NCI-H2029 (cell line): Measurements from ENCODE around the gene HADHA.
"Not testable (repeated sequence)": the region's sequence is repeated elsewhere in the genome, so short reads cannot be mapped to it uniquely, and the experiment has no call there.

ENCODE experiments used
- DNase-seq: peaks from one replicate; lab custom pipeline; 2025; lab: John Stamatoyannopoulos, UW

The HADHA gene

DNA sequence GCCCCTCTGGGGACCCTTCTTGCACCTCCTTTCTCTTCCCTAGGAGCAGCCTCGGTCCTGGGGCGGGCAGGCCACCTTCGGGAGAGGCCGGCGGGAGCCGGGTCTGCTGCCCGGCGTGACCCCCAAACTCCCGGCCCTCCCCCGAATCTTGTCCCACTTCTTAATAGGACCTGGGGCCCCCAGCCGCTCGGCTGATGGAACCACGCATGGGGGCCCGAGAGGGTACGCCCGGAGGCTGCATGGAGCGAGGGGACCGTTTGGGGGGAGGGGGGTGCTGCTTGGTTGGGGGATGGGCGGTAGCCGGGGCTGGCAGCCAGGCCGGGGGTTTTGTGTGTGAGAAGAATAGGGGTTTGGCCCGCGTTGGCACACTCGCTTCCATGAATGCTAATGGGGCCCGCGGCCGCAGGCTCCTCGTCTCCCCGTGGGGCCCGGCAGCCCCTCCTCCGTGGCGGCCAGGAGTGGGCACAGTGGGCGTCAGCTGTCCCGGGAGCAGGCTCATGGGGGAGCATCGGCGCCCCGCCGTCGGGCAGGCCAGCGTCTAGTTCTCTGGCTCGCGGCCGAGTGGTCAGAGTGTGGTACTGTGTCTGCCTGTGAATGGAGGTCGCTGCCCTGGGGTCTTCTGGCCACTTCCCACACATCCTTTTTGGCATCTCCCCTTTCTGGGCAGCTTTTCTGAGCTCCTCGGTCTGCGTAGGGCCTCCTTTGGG is 70.5 kb downstream of the HADHA start:
- DNase-seq, result no peak

DNA sequence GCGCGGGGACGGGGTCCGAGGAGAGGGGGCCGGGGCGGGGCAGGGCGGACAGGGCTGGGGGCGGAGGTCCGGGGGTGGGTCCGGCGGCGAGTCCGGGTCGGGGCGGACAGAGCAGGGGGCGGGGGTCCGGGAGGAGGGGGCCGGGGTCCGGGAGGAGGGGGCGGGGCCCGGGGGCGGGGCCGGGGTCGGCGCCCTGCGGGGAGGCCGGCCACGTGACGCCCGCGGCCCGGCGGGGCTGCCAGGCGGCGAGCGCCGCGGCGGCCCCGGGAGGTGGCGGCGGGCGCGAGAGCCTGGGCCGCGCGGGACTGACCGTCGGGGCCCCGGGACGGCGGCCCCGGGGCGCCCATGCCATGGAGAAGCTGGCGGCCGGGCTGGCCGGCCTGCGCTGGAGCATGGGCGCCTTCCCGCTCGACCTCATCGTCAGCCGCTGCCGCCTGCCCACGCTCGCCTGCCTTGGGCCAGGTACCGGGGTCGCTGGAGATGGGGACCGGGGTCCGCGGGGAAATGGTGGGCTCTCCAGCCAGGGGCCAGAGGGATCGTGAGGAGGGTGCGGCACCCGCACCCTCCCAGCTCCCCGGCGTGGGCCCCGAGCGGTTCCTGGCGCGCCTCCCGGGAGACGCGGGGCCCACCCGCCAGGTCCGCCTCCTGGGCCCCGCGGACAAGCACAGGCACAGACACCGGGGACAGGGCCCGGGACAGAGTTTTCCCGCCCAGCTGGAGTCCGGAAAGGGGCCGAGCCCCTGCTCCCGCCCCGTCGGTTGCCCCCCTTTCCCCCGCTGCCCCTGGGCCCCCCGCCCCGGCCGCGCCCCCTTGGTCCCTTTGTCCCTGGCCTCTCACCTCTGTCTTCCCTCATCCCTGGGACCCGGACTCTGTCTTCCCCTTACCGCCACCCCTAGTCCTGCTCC is 71.3 kb downstream of the HADHA start, which contains the start of gene GAREM2:
Gene GAREM2 (plus strand): TSS at position 218 of the 905 bp plus-strand sequence. CDS start 133 bp downstream, at position 351.
- no peak for DNase-seq

DNA sequence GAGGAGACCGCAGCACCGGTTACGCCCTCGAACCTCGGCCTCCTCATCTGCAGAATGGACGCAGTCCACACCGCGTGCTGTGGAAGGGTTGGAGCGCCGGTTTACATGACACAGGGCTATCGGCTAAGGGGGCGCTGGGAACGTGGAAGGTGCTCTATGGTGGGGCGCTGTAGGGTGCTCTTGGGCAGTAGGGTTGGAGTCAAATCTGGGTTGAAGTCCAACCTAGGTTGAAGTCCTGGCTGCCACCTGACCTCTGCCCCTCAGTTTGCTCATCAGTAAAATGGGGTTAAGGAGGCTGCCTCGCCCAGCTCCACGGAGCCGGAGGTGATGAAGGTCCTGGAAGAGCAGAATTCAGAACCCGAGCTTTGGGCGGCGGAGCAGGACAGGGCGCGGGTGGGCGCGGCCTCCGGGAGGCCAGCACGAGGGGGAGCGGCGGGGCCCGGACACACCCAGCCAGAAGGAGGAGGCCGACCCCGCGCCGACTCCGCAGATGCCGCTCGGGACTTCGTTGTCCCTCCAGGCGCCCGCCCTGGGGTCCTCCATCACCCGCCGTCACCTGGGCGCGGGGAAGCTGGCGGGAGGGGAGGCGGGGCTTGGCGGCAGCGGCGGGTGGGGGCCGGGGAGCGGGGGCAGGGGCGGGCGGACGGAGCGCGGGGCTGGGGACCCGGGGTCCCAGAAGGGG is 72.1 kb downstream of the HADHA start:
- no peak for DNase-seq

DNA sequence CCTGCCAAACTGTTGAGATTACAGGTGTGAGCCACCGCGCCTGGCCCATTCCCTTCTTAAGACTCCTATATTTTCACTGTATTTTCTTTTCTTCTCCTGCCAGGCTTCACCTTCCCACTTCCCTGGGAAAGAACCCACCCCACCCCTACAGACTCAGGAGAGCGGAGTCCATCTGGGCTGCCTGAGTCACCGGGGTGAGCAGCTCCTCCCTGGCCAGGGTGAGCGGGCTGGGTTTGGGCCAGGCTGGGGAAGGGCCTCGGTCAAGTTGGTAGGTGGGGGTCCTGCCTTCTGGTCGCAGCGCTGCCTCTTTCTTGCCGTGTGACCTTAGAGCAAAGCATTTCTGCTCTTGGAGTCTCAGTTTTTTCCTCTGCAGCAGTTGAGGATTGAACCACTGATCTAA is 73.6 kb downstream of the HADHA start:
- DNase-seq, result no peak

DNA sequence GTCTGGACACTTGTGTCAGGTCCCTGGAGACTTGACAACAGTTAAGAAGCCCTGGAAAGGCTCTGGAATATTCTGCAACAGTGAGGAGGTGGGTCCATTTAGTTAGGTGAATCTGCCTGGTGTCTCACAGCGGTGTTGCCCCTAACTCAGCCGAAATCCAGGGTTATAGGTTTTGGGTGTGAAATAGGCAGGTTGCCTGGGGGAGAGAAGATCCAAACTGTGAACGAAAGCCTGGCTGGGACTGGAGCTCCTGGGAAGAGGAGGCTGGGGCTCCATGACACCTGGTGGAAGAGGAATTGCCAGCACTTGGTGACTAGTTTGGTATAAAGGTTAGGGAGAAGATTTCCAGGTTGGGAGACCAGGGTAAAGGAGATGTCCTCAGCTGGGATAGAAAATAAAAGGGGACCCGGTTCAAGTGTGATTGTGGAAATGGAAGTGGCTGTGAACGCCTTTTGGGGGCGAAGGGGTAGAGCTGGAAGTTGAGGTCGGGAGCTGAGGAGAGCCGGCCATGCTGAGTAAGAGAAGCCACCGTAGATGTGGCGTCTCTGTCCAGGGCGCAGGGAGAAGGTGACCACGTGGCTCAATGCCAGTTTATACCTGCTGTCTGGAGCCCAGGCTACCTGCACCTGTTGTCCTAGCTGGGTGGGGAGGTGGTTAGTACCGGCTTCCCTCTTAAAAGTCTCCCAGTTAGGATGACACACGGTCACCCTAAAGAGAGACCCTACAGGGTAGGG is 74.6 kb downstream of the HADHA start:
- DNase-seq, result no peak

DNA sequence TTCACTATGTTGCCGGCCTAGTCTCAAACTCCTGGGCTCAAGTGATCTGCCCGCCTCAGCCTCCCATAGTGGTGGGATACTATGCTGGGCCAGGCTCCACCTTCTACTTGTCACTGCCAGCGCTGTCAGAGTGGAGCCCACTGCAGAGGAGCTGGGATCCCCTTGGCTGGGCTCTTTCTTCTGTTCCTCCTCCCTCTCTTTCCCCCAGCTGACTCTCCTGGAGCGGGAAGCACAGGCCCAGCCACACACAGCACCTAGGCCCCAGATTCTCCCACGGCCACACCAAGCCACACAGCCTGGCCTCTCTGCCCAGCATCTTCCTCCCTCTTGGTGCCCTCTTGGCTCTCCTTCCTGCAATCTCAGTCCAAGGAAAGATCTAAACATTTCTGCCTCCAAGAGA is 75.2 kb downstream of the HADHA start:
- DNase-seq, result no peak

DNA sequence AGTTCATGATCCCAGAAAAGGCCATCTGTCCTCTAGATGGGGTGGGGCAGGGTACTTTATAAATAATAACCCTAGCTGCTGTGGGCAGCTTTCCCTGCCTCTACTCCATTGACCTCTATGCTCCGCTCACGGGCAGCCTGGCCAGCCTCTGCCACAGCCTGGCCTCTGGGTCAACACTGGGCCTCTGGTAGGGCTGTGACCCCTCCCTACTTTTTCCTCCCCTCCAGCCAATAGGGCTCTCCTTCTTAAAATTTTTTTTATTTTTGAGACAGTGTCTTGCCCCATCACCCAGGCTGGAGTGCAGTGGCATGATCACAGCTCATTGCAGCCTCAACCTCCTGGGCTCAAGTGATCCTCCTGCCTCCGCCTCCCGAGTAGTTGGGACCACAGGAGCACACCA is 75.6 kb downstream of the HADHA start:
- no peak for DNase-seq

DNA sequence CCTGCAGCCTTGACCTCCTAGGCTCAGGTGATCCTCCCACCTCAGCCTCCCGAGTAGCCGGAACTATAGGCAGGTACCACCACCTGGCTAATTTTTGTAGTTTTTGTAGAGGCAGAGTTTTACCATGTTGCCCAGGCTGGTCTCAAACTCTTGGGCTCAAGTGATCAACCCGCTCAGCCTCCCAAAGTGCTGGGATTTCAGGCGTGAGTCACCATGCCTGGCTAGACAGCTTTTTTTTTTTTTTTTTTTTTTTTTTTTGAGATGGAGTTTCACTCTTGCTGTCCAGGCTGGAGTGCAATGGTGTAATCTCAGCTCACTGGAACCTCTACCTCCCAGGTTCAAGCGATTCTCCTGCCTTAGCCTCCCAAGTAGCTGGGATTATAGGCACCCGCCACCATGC is 77.9 kb downstream of the HADHA start:
- not testable (repeated sequence) for DNase-seq

DNA sequence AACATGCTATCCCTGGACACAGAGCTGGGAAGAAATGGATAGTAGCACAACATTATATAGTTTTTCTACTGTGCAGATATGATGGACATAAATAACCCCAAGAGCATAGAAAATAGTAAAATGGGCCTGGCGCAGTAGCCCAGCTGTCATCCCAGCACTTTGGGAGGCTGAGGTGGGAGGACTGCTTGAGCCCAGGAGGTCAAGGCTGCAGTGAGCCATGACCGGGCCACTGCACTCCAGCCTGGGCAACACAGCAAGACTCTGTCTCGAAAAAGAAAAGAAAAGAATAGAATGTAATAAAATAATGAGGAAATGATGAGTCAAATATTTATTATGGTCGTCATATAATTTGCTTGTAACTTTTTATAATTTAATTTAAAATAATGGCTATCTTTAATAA is 79.0 kb downstream of the HADHA start:
- no peak for DNase-seq

DNA sequence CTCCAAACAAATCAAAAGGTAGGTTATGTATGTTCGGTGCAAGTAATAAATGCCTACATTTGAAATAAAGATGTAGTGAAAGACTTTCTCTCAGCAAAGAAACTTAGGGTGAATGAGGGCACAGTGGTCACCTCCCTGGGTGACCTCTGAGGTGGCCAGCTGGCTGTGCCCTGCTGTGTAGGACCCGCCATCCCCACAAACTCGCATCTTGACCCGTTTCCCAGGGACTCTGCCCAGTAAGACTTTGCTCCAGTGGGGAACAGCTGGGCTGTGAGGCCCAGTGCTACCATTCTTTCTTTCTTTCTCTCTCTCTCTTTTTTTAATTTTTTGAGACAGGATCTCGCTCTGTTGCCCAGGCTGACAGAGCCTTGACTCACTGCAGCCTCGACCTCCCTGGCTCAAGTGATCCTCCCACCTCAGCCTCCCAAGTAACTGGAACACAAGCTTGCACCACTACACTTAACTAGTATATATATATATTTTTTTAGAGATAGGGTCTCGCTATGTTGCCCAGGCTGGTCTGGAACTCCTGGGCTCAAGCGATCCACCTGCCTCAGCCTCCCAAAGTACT is 79.7 kb downstream of the HADHA start:
- DNase-seq, result no peak

DNA sequence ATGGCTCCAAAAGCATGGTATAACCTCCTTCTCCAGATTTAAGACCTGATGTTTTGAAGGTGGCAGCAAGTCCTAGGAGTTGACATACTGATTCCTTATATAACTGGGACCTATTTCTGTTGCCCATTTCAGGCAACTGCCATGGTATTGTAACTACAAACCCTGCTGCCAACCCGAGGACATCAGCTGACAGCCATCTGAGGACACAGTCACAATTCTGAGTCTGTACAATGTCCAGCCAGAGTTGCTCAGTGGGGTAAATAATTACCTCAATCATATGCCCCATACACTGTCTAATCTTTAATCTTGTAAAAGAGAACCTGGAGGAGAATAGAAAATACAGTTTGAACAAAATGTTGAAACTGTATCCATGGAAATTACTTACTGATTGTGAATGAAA is 80.2 kb downstream of the HADHA start:
- no peak for DNase-seq

DNA sequence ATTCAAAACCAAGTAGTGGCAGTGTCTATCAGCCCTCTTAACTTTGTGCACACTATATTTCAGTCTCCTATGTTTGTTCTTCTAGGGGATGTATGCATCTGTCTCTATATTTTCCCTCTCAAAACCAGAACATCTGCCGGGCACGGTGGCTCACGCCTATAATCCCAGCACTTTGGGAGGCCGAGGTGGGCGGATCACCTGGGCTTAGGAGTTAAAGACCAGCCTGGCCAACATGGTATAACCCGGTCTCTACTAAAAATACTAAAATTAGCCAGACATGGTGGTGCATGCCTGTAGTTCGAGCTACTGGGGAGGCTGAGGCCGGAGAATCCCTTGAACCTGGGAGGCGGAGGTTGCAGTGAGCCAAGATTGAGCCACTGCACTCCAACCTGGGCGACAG is 81.5 kb downstream of the HADHA start:
- DNase-seq, result no peak

DNA sequence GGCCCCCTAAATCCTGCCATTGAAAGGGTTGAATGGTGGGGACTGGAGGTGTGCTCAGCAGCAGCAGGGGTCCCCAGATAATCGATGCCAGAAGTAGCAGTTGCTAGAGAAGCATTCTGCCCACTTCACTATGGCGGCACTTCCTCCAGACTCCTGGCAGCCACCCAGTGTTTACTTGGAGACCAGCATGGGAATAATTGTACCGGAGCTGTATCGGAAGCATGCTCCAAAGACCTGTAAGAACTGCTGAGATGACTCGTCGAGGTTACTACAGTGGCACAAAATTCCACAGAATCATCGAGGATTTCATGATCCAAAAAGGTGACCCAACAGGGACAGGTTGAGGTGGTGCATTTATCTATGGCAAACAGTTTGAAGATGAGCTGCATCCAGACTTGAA is 82.5 kb downstream of the HADHA start:
- no peak for DNase-seq

DNA sequence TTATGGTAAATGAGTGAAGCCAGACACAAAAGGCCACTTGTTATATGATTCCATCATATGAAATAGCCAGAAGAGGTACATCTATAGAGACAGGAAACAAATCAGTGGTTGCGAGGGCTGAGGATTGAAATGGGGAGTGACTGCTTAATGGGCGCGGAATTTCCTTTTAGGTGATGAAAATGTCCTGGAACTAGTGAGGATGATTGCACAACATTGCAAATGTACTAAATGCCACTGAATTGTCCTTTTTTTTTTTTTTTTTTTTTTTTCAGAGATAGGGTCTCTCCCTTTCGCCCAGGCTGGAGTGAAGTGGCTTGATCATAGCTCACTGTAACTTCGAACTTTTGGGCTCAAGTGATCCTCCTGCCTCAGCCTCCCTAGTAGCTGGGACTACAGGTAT is 86.9 kb downstream of the HADHA start:
- DNase-seq, result no peak

DNA sequence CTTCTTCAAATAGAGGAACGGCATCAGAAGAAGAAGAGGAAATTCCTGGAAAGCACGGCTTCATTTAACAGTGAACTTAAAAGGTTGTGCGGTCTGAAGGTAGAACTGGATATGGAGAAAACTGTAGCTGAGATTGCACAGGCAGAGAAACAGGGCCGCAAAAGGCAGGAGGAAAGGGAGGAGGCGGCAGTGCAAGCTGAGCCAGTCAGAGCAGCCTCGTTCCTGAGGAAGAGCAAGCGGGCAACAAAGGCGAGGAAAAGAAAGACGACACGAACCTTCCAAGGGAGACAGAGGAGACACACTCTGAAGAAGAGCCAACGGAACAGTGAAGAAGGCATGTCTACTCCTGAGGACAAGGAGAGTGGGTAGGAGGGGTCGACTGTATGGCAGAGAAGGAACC is 94.2 kb downstream of the HADHA start:
- no peak for DNase-seq

DNA sequence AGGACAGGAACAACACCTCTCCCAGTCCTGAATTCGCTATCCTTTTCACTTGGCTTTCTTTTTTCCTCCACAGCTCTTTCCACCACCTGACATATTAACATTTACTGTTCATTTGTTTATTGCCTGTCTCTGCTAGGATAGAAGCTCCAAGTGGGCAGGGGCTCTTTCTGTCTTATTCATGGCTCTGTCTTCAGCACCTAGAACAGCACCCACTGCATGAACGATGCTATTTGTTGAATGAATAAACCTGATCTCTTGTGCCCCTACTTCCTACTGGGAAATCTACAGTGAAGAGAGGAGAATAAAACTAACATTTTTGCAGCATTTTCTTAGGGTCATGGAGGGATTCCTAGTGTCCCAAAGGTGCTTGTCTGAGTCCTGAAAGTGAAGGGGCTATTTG is 95.9 kb downstream of the HADHA start:
- no peak for DNase-seq

DNA sequence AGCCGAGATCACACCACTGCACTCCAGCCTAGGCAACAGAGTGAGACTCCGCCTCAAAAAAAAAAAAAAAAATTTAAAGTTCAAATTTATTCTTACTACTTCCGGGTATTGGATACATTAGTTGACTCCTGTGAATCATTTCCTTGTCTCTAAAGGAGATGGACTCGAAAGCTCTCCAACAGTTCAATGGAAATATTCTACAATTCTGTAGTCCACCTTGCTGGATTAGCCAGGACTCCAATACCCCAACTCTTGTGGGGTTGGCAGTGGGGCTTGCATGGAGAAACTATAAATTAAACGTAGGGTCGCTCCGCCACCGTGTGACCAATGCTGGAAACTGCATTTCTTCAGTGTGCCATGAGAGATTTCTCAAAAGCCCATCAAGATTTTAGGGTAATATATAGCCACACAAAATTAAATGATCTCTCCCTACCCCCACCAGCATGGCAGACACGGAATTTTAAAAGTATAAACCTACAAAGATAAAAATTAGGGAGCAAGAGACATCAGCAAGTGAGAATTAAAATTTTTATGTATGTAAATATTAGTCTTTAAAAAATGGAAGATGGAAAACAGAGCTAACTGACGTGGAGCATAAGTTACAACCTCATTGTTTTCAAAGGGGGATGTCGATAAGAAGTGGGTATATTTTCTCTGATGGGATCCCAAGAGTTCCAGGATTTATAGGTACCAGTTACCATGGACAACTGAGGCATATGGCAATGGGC is 99.3 kb downstream of the HADHA start:
- peak; percentile 33 for DNase-seq

DNA sequence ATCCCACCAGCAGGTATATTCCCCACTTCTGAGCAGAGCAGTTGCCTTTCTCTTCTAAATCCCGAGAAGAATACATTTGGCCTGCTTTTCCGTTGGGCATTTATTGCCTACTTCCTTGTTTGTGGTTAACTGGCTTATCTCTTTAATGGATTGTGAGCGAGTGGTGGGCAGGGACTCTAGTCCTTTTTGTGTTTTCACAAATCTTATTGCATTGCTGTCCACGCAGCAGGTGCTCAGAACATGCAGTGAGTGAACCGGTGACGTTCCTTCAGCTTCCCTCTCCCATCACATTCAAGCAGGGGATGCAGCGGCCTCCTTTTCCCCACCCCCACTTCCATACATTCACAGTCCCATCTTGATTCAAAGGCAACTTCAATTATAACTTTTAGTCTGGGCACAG is 100.4 kb downstream of the HADHA start:
- DNase-seq, result peak; percentile 52

DNA sequence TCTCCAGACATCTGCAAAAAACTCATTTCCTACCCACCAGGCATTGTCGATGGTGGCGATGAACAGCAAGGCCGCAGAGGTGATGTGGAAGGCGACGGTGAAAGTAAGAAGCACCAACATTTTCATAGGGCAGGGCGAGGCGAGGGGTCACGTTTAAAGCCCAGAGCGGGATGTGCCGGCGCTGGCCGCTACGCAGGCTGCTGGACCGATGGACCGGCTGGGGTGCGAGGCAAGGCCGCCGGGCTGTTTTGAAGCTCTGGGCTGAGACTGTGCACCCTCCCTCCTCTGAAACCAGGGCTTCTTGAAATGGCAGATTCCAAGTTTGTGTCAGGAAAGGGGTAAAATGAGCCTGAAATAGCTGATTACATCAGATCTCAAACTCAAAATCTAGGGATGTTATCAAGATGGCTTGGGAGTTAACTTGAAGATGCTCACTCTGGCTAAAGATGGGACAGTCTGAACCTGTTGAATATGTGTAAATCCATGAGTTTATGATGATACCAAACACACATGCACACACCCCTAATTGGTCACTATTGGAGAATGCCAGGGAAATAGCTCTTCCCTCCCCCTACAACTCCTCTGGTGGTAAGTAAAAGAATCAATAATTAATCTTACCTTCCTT is 103.2 kb downstream of the HADHA start:
- no peak for DNase-seq
